Activated CD4-positive, alpha-beta T cell treated with anti-CD3 and anti-CD28 coated beads for 48 hours (primary cell): ENCODE results near the gene C12orf56.
"Not testable (repeated sequence)": the region's sequence is repeated elsewhere in the genome, so short reads cannot be mapped to it uniquely, and the experiment has no call there.

Experiments used
- DNase-seq: peaks from one replicate; pipeline ENCODE4 v3.0.0-alpha.2; 2020

Gene C12orf56

GRCh38 chr12:64229240-64229639 lies 161.3 kb downstream of the C12orf56 start:
- DNase-seq, result no peak

GRCh38 chr12:64225626-64226025 lies 164.9 kb downstream of the C12orf56 start:
- DNase-seq, result no peak

- peak; percentile 93 for DNase-seq
Observed at GRCh38 chr12:64222009-64222765, 168.4 kb downstream of the C12orf56 start, which contains the start of gene KICS2. Gene KICS2 (minus strand): TSS chr12:64222296. CDS start chr12:64222237, 59 bp downstream.

GRCh38 chr12:64221651-64222008 lies 168.9 kb downstream of the C12orf56 start:
- DNase-seq, result peak; percentile 70

- DNase-seq, result no peak
Observed at GRCh38 chr12:64220046-64220445, 170.5 kb downstream of the C12orf56 start.

GRCh38 chr12:64219145-64219544 lies 171.4 kb downstream of the C12orf56 start:
- DNase-seq, result no peak

- no peak for DNase-seq
Observed at GRCh38 chr12:64218597-64218996, 172.0 kb downstream of the C12orf56 start.

GRCh38 chr12:64217643-64218042 lies 172.9 kb downstream of the C12orf56 start:
- DNase-seq, result not testable (repeated sequence)

- no peak for DNase-seq
Observed at GRCh38 chr12:64216239-64216638, 174.3 kb downstream of the C12orf56 start.
